ENCODE results near the gene COL4A1. TPM values are rescaled to one million over a fixed set of nuclear protein-coding genes. Genes with fewer than 3 reads are reported as not detected.
A peak's percentile ranks its signal among the peaks of the same experiment; 100 is the strongest.

The COL4A1 gene
- total RNA-seq, 1 experiment from 2014 or later: 207 TPM

DNA sequence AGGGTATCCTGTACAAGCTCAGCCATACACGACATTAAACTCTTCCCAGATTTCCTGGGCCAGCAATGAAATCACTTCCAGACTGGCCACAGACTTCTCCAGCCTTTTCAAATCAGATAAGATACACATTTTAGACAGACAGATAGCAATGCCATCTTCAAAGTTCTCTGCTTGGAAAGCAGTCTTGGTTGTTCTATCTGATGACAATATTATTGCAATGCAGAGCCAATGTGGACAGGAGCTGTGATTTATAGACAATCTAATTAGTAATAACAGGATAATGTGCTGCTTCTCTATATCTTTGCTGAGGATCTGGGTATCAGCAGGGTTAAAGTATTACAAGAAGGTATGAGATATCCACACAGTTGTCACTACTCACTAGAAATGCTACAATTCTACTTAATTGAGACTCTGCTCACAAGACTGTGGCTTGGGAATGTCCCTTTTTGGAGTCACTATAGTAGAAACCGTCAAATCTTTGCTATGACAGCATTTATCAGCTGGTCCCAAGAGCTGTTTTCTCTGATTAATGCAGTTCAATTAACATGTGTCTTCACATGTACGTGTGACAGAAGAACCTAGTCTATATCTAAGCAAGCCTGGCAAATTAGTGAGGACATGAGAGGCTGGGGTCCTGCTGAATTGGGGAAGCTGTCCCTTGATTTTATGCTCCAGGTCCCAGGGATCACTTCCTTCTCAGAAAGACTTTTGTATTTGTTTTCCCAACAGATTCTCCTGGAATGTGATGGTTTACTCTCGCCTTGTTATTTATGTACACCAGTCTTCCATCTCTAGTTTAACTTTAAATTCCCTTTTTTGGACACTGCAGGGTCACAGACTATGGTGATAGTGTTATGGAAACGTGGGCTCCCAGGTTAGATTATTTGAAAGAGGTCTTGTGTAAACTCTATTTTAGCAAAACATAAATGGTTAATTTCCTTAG is 68.8 kb downstream of the COL4A1 start:
- no peak for DNase-seq (ENCODE audit: low read depth)

DNA sequence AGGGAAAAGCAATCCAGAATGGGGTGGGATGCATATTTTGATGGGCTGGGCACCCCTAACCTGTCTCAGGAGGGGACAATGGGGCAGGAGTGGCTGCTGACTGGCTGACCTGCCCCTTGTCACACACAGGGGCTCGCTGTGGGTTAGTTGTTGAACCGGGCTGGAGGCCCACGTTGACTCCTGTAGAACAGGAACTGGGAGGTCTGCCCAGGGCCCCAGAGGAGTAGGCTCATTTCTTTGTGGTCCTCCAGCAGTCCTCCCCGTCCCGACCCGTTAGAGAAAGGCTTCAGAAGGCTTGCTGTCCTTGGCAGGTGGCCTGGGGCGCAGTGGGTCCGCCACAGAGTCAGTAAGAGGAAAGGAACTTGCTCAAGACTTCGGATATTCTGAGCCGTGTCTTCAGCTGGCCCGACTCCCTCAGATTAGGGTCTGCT is 70.1 kb downstream of the COL4A1 start:
- no peak for DNase-seq (ENCODE audit: low read depth)

DNA sequence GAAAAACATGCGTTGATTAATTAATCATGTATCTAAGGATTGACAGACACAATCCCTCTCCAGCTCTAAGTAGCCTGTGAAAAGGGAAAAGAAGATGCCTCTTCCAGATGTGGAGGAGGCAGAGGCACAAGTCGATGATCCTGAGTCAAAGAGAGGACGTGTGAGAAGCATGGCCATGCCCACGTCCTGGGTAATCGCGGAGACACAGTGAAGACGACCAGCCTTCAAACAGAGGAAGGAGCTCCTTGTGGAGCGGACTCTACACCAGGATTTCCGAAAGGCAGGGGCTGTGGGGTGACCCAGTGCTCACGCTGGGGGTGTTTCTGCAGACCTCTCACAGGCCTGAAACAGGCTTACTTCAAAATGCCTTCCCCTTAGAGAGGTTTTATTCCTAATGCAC is 70.5 kb downstream of the COL4A1 start:
- DNase-seq (ENCODE audit: low read depth): no peak

DNA sequence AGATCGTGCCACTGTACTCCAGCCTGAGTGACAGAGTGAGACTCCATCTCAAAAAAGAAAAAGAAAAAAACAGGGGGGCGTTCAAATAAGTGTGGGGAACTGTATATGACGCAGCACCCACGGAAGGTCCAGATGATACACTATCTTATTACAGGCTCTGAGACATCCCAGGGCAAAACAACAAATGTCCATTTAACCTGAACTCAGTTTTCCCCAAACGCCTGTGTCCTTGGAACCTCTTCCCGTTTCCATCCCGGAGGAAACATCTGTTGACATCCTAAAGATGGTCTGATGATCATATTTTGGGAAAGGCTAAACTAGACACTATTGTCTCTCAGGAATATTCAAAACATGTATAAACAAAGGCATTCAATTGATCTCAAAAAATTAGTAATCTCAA is 72.4 kb downstream of the COL4A1 start:
- DNase-seq (ENCODE audit: low read depth): no peak

DNA sequence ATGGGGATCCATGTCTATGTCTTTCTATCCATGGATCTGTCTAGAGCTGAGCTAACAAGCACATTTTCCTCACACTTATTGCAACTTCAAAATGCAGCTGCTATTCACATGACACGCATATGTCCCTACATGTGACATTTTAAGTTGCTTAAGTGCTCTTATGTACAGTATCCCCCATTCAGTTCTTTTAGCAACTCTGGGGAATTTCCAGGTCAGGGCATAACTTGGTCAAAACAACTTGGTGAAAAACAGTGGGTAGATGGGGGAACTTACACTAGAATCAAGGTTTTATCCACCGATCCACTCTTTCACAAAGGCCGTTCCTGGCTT is 73.0 kb downstream of the COL4A1 start:
- peak; percentile 37 for DNase-seq (ENCODE audit: low read depth)

DNA sequence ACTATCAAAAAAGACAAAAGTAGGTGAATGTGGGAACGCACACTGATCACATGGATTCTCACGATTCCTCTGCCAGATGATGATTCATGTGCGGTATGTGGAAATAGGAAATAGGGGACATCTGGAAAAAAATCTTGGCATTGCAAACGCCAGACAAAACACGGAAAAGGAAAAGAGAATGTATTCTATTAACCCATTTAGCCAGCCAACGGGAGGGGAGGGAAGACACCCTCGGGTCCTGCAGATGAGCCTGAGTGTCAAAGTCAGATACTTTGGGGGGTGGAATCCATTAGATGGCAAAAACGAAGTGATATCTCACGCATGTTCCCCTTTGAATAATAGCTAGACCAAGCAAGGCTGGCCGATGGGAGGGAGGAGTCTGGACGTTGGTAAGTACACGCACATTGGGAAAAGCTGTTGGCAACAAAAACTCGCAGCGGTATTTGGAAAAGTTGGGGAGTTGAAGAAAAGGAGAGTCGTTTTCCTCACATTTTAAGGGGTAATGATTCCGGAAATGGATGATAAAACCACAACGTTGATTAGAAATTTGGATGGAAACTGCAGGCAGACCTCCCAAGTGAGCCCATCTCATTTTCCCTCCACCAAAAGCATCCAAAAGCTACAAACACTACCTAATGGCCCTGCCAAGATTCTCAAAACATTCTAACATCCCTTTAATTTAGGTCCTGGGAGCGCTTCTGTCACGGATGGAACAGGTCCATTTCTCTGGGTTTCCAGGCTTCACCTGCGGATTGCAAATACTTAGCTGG is 73.6 kb downstream of the COL4A1 start:
- DNase-seq (ENCODE audit: low read depth): peak; percentile 85

DNA sequence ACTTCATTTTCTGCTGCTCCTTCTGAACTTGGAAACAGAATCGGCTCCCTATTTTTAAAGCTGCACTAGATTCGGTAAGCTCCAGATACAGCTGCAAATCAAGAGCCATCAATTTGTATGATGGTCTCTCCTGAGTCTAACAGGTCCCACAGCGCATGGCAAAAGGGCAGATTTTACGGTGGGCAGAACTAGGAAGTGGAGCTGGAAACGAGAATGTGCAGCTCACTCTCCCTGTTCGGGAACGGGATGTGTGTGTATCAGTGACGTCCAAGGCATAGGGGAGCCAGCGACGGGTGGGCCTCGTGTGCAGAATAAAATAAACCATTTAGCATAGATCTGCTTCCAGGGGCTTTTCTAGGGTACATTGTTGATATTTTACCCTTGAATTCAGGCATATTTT is 74.2 kb downstream of the COL4A1 start:
- peak; percentile 68 for DNase-seq (ENCODE audit: low read depth)

DNA sequence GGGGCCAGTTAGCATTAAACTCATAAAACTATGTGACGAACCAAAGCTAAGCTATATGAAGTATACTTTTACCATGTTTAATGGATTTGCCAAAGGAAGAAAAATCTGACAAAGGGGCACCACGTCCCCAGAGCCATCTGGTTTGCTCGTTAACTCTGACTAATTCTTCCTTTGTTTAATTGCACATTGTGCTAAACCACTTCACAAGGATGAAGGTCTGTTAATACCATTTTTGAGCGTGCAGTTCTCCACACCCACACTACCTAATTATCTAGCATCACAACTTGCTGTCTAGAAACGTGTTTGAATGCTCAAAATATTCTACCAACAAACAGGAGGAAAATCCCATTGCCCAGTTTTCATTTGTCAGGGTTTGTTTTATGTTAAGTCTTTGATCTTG is 74.8 kb downstream of the COL4A1 start:
- DNase-seq (ENCODE audit: low read depth): peak; percentile 37

DNA sequence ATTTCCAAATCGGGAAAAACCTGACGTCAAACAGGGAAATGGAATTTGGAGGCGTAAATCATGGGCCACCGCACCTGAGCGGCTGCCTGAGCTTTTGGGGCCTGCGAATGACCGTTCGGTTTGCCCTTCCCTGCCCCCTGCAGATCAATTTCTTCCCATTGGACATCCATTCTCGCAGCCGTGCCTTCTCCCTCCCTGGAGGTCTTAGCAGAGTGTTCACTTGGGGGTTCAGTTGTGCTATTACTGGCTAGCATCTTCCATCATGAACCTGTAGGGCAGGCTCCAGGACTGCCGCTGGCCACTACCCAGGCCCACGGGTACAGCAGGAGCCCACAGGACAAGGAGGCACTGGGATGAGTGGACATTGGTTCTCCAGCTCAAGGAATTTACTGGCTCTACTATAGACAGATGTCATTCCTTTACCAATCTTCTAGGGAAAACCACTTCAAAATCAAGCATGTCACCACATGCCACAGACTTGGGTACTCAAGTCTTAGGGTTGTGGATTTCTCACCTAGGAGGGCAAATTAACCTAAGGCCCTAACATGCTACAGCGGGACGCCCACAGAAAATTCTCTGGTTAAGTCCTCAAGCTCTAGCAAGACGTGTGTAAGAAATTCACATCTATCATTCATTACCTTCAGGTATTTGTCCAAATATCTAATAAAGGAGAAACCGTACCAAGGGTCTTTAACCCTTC is 75.5 kb downstream of the COL4A1 start:
- no peak for DNase-seq (ENCODE audit: low read depth)

DNA sequence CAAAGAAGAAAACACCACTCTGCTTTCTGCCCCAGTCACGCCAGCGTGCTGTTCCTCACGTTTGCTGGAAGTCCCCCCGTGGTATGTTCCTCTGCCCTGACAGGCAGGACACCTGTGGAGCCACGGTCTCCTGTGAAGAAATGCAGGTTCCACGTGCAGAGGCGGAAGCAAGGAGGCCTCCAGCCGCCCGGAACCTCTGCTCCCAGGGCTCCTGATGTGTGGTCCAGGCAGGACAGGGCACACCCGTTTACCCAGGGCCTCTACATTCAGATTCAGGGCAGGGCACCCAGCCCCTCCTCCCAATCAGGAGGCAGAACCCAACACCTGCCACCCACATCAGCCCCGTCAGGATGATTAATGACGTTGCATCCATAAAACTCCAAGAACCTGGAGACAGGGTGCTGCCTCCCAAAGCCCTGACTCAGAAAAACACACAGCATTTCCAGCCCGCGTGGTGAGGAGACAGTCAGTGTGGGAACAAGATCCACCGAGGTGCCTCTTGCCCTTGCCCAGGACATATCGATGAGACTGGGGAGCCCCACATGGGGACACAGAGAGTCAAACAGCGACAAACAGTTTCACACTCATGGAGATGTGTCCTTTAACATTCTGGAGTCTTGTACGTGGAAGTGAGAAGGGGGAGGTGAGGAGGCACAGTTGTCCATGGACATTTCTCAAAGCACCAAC is 76.2 kb downstream of the COL4A1 start:
- DNase-seq (ENCODE audit: low read depth): no peak

DNA sequence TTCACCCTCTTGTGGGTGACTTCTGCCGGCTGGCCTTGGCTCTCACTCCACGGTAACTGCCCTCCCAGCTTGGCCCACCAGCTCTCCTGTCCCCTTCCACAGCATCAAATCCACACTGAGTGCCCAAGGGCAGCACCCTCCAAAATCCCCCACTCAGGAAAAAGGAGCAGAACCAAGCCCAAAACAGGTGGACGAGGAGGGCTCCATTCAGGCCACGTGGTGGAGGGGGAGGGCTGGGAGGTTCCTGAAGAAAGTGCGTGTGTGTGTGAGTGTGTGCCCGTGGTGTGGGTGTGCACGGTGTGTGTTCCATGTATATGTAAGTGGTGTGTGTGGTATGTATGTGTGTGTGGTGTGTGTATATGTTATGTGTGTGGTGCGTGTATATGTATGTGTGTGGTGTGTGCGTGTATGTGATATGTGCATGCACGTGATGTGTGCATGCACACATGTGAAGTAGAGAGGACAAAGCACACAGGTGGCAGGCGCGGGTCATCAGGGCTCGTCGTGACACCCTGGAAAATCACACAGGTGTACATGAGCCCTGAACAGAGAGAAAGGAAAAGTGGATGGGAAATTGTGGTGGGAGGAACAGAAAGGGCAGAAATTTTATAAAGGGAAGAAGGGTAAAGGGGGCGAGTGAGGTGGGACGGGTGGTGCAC is 76.9 kb downstream of the COL4A1 start:
- DNase-seq (ENCODE audit: low read depth): no peak

DNA sequence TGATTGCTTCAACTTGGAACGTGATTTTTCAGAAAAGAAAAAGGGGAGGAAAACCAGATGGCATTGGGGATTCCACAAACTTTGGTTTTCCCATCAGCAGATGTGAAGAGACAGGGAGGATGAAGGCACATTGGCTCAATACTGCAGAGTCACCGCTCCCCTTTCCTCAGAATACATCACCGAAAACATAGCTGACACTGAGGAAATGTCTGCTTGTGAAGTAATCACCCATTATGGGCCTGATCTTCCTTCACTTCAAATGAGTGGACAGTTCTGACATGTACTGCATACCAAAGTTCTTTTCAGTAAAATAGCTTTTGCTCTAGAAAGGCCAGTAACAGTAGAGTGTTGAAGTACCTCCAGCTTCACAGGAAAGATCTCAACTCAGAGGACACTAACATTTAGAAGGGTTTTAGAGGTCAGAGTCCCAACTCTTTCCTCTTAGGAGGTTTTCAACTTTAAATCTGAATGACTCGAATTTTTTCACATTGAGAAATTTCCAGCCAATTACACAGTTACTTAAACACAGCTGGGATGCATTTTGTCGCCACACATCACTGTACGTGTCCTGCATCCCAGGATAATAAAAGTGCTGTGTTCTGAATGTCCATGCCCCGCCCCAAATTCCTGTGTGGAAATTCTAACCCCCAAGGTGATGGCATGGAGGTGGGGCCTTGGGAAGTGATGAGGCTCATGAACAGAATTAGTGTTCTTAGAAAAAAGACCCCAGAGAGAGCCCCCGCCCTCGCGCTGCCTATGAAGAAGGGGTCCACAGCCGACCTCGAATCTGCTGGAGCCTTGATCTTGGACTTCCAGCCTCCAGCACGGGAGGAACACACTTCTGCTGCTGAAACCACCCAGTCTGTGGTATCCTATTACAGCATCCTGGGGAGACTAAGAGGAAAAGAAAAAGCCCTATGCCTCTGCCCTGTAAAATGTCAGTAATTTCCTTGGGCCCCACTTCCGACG is 77.7 kb downstream of the COL4A1 start:
- DNase-seq (ENCODE audit: low read depth): peak; percentile 32

DNA sequence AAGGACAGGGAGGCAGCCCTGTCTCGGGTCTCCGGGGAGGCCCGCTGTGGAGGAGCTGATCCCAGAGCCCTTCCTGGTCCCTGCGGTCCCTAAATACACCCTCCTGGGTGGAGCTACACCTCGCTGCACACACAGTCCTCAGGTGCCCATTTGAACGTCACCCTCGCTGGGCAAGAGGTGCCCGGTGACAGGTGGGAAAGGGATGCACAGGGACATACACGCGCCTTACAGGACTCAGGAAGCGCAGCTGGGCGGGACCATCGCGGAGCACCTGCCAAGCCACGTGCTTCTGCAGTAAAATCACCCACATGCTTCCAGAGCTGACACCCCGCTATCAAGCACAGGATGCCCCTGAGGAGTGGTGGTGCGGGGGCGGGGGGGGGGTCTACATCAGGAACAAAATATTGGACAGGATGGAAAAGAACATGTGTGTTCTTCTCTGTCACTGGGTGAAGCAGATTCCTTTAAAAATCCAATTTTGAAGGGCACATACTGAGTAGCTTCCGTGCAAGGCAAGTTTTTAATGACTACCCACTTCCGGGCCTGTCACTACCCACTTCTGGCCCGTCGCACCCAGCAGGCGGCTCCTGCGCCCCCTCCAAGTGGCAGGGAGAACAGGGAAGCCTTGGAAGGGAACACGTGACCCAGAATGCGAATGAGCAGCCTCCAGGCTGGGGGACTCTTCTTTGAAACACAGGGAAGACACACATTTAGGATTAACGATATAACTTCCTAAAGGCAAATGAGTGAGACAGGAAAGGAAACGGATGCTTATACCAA is 78.9 kb downstream of the COL4A1 start:
- DNase-seq (ENCODE audit: low read depth): no peak

DNA sequence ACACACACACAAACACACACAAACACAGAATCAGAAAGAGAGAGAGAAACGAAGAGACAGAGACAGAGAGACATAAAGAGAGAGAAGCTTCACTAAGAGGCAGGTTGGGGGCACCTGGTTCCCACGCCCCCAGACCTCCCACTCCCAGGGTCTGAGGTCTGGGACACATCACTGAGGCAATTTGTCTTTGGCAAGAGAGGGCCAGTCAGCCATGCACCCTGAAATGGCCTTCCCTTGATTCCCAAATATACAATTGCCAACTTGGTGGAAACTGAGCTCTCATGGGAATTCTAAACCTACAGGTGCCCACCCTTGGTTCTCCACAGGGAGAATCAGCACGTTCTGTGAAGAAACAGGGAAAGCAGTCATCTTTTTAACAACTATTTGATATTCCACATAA is 79.5 kb downstream of the COL4A1 start:
- DNase-seq (ENCODE audit: low read depth): no peak

DNA sequence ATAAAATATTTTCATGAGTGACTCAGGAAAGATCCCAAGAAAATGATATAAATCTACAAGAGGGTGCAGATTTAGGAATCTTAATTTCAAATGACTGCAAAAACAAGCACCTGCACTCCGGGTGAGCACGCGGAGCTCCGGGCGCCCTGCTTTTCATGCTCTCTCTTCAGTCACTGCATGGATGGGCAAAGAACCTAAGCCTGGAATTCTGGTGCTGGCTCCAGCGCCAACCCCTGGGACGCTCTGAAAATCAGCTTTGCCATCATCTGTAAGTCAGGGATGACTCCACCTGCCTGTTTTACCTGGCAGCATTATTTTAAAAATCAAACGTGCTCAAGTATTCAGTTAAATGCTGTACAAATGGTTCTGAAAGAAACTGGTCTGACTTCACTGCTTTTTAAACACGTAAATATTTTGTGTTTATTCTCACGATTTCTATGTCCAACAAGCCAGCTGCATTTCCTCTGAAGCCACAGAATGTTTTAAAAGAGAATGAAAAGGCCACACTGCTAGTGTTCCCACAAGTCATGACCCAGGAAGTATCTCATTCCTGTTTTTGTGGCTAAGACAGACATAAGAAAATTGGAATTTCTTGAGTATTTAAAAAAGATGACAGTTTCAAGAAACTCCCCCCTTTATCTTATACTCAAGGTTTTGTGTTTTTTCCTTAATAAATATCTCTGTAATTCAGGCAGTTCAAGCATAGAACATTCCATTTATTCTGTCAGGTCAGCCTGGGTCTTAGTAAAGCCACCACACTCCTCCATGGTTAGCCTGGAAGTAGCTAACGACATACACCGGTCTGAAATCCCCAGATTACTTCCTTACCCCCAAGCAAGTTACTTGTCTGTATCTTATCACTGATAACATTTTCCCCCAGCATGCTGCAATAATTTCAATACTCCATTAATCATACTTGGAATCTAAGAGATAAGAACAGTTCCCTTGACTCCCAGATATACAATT is 81.1 kb downstream of the COL4A1 start:
- DNase-seq (ENCODE audit: low read depth): peak; percentile 35

DNA sequence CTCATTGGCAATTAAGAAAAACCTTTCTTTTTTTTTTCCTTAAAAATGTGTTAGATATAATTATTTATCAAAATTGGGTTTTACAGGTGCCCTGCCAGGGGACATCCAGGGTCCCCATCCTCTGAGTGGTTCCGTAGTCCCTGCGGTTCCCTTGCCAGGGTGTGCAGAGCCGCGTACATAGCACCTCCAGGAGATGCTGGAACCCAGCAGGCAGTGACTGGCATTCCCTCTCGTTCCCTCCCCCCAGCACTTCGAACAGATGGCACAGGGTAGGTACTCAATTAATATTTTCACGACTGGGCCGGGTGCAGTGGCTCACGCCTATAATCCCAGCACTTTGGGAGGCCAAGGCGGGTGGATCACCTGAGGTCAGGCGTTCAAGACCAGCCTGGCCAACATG is 82.0 kb downstream of the COL4A1 start:
- no peak for DNase-seq (ENCODE audit: low read depth)

DNA sequence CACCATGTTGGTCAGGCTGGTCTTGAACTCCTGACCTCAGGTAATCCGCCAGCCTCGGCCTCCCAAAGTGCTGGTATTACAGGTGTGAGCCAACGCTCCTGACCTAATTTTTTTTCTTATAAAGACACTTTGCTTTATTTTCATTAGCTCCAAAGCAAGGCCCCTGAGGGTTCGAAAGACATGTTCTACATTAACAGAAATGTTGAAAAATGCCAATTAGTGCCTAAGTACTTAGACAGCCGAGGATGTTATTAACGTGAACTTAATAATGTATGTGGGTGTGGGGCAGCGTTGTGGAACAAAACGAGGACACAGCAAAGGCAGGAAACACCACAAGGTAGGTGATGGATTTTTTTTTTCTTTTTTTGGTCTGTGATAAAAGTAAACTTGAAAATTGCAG is 82.4 kb downstream of the COL4A1 start:
- no peak for DNase-seq (ENCODE audit: low read depth)

All from RPMI7951 (cell line).